H1 (cell line): ENCODE results near the gene ZMAT5. TPM values are rescaled to one million over a fixed set of nuclear protein-coding genes. Genes with fewer than 3 reads are reported as not detected.

Source experiments
- CTCF ChIA-PET: fragments of 300-600 bp; sonication (Branson Sonifier 250); formaldehyde crosslinking; loops from one replicate; lab custom pipeline; 2021; ENCODE audit not compliant: partially characterized antibody; lab: Charles Lee
- POLR2A ChIA-PET: fragments of 300-600 bp; sonication (Branson Sonifier 250); formaldehyde crosslinking; loops from one replicate; lab custom pipeline; 2021; ENCODE audit warnings: inconsistent platforms; ENCODE audit not compliant: partially characterized antibody; lab: Charles Lee
- DNase-seq, 2 experiments: peaks; one replicate each; pipeline versions ENCODE4 v3.0.0 to v3.0.0-alpha.2; 2010 to 2022; ENCODE audit warnings: low spot score in 2 of 2, low read depth in 1 of 2, mixed read lengths in 1 of 2
- FAIRE-seq: peaks from 2 replicates; lab custom pipeline; 2011; peaks lifted over from hg19 to GRCh38; lab: Jason Lieb, UNC
- H2AFZ ChIP-seq: 2 replicates; pipeline ENCODE4 v1.8.1; 2012; ENCODE audit warnings: low read length, inconsistent platforms
- H2AK5ac ChIP-seq: 2 replicates; pipeline ENCODE4 v1.6.1; 2013; ENCODE audit warnings: low read depth, low read length
- H2BK120ac ChIP-seq: replicated peaks from 2 replicates; pipeline ENCODE3; 2013; ENCODE audit warnings: low read depth, low read length, inconsistent platforms
- H2BK12ac ChIP-seq: 2 replicates; pipeline ENCODE4 v1.6.1; 2013; ENCODE audit warnings: low read depth, low read length
- H2BK15ac ChIP-seq: 2 replicates; pipeline ENCODE4 v1.6.1; 2013; ENCODE audit warnings: low read length
- H2BK20ac ChIP-seq: 2 replicates; pipeline ENCODE4 v1.6.1; 2013; ENCODE audit warnings: low read length
- H2BK5ac ChIP-seq: 2 replicates; pipeline ENCODE4 v1.6.1; 2013; ENCODE audit warnings: low read depth, low read length
- H3K14ac ChIP-seq: 2 replicates; pipeline ENCODE4 v1.6.1; 2013; ENCODE audit warnings: inconsistent platforms; ENCODE audit not compliant: insufficient read length
- H3K18ac ChIP-seq: 2 replicates; pipeline ENCODE4 v1.6.1; 2013; ENCODE audit warnings: low read length; ENCODE audit errors: extremely low read depth
- H3K23ac ChIP-seq: 2 replicates; pipeline ENCODE4 v1.6.1; 2013; ENCODE audit warnings: inconsistent platforms; ENCODE audit not compliant: insufficient read length
- H3K23me2 ChIP-seq: 2 replicates; pipeline ENCODE4 v1.6.1; 2013; ENCODE audit warnings: low read depth, low read length
- H3K27ac ChIP-seq: 2 replicates; pipeline ENCODE4 v1.6.1; 2011; ENCODE audit warnings: low read depth, low read length, inconsistent platforms
- H3K27me3 ChIP-seq, 4 experiments: replicated peaks in 1 of 4; 1 replicate in 1 of 4; 2 replicates in 3 of 4; pipeline versions ENCODE4 v1.6.1 to v1.8.1; 2011 to 2013; ENCODE audit warnings: low read length in 3 of 4, mild to moderate bottlenecking in 3 of 4, inconsistent platforms in 2 of 4, mixed read lengths in 2 of 4, moderate library complexity in 1 of 4; ENCODE audit not compliant: control insufficient read depth in 3 of 4, insufficient read depth in 3 of 4; ENCODE audit errors: extremely low read depth in 1 of 4
- H3K36me3 ChIP-seq, 4 experiments: 2 replicates each; pipeline versions ENCODE4 v1.6.1 to v1.8.1; 2011 to 2013; ENCODE audit warnings: mild to moderate bottlenecking in 4 of 4, low read length in 3 of 4, moderate library complexity in 2 of 4, control low read depth in 1 of 4, inconsistent platforms in 1 of 4; ENCODE audit not compliant: insufficient read depth in 4 of 4, control insufficient read depth in 2 of 4
- H3K4ac ChIP-seq: replicated peaks from 2 replicates; pipeline ENCODE3; 2013; ENCODE audit warnings: low read length, low read depth, mixed read lengths, inconsistent platforms; ENCODE audit not compliant: insufficient read length
- H3K4me1 ChIP-seq, 4 experiments: replicated peaks in 1 of 4; 1 replicate in 1 of 4; 2 replicates in 3 of 4; pipeline versions ENCODE4 v1.6.1 to v1.8.1; 2011 to 2013; ENCODE audit warnings: low read length in 3 of 4, inconsistent platforms in 2 of 4, mixed read lengths in 1 of 4; ENCODE audit not compliant: insufficient read depth in 4 of 4, control insufficient read depth in 3 of 4
- H3K4me2 ChIP-seq, 2 experiments: 2 replicates each; pipeline versions ENCODE4 v1.6.1 to v1.8.1; 2011 to 2013; ENCODE audit warnings: low read depth in 2 of 2, low read length in 2 of 2, control low read depth in 1 of 2, inconsistent platforms in 1 of 2, mild to moderate bottlenecking in 1 of 2; ENCODE audit not compliant: insufficient read depth in 1 of 2
- H3K4me3 ChIP-seq, 4 experiments: fragments of 200-600, 300-600 bp in 1 of 4; sonication (generic), shearing (Covaris generic), sonication (Bioruptor Twin) in 1 of 4; 2 replicates each; pipeline versions ENCODE4 v1.5.1 to v1.8.1; 2011 to 2016; ENCODE audit warnings: low read length in 4 of 4, low read depth in 3 of 4, control low read depth in 2 of 4, inconsistent platforms in 2 of 4, mild to moderate bottlenecking in 2 of 4, mixed read lengths in 1 of 4, moderate library complexity in 1 of 4; ENCODE audit not compliant: insufficient read depth in 2 of 4; ENCODE audit errors: extremely low read depth in 1 of 4
- H3K56ac ChIP-seq: replicated peaks from 2 replicates; pipeline ENCODE3; 2013; ENCODE audit warnings: low read depth, mild to moderate bottlenecking, mixed read lengths, low read length, inconsistent platforms; ENCODE audit not compliant: insufficient read length
- H3K79me1 ChIP-seq: 2 replicates; pipeline ENCODE4 v1.6.1; 2013; ENCODE audit warnings: low read depth, low read length, control low read depth
- H3K79me2 ChIP-seq, 2 experiments: 2 replicates each; pipeline versions ENCODE4 v1.6.1 to v1.8.1; 2012 to 2013; ENCODE audit warnings: low read length in 2 of 2, mild to moderate bottlenecking in 2 of 2, inconsistent platforms in 1 of 2; ENCODE audit not compliant: insufficient read depth in 2 of 2, control insufficient read depth in 1 of 2
- H3K9ac ChIP-seq, 4 experiments: replicated peaks in 1 of 4; 1 replicate in 1 of 4; 2 replicates in 3 of 4; pipeline versions ENCODE4 v1.6.1 to v1.8.1; 2011 to 2013; ENCODE audit warnings: low read depth in 3 of 4, low read length in 3 of 4, control low read depth in 2 of 4, mild to moderate bottlenecking in 2 of 4, moderate library complexity in 2 of 4, inconsistent platforms in 1 of 4; ENCODE audit errors: extremely low read depth in 1 of 4
- H3K9me3 ChIP-seq, 2 experiments: 2 replicates each; pipeline versions ENCODE4 v1.6.1 to v1.8.1; 2012 to 2013; ENCODE audit warnings: mild to moderate bottlenecking in 2 of 2, moderate library complexity in 2 of 2, control low read depth in 1 of 2, inconsistent platforms in 1 of 2, low read depth in 1 of 2, low read length in 1 of 2, mixed read lengths in 1 of 2; ENCODE audit not compliant: insufficient read depth in 2 of 2
- H4K20me1 ChIP-seq, 2 experiments: replicated peaks in 1 of 2; 2 replicates each; pipeline versions ENCODE3 to v1.8.1; 2011 to 2013; ENCODE audit warnings: inconsistent platforms in 2 of 2, low read length in 2 of 2, mild to moderate bottlenecking in 1 of 2; ENCODE audit not compliant: insufficient read depth in 2 of 2, control insufficient read depth in 1 of 2
- H4K5ac ChIP-seq: 2 replicates; pipeline ENCODE4 v1.6.1; 2013; ENCODE audit warnings: low read length, low read depth, mixed read lengths, inconsistent platforms; ENCODE audit not compliant: insufficient read length
- H4K8ac ChIP-seq: 2 replicates; pipeline ENCODE4 v1.8.0; 2013; ENCODE audit warnings: mild to moderate bottlenecking, moderate library complexity, low read length, inconsistent platforms; ENCODE audit not compliant: insufficient read depth; ENCODE audit errors: extremely low read depth
- H4K91ac ChIP-seq: replicated peaks from 2 replicates; pipeline ENCODE3; 2013; ENCODE audit warnings: low read length, mixed read lengths, inconsistent platforms; ENCODE audit not compliant: insufficient read length
- CHD2 ChIP-seq: IDR thresholded peaks from 2 replicates; pipeline ENCODE4 v1.6.1; 2012; ENCODE audit warnings: low read length, improper control_type of control experiment
- FOSL1 ChIP-seq: IDR thresholded peaks from 2 replicates; pipeline ENCODE4 v1.6.1; 2011; ENCODE audit warnings: mild to moderate bottlenecking, low read depth, low read length, moderate library complexity; ENCODE audit not compliant: insufficient read depth
- HDAC6 ChIP-seq: IDR thresholded peaks from one replicate; pipeline ENCODE4 v1.7.1; 2012; ENCODE audit warnings: low read depth, mild to moderate bottlenecking, inconsistent platforms, low read length, moderate library complexity
- KDM1A ChIP-seq: fragments of 200-600, 300-600 bp; sonication (generic); IDR thresholded peaks from 2 replicates; pipeline ENCODE4 v1.7.1; 2016; ENCODE audit warnings: mild to moderate bottlenecking, low read length, borderline replicate concordance
- ZNF274 ChIP-seq: IDR thresholded peaks from 2 replicates; pipeline ENCODE4 v1.7.0; 2012; ENCODE audit warnings: low read length, borderline replicate concordance; ENCODE audit errors: extremely low read depth
- WGBS, 2 experiments: shearing (Covaris generic) in 1 of 2; methylation state at CpG; one replicate each; pipeline versions ENCODE4 v1.1.6 to v1.1.7; 2013 to 2015; ENCODE audit warnings: low lambda C conversion rate in 2 of 2, mixed read lengths in 2 of 2, inconsistent platforms in 1 of 2, low coverage in 1 of 2, missing lambda C conversion rate in 1 of 2; ENCODE audit not compliant: insufficient replicate concordance in 2 of 2, insufficient coverage in 1 of 2, insufficient read length in 1 of 2; ENCODE audit errors: extremely low coverage in 1 of 2, missing lambda C conversion rate in 1 of 2; 5-methylcytosine and 5-hydroxymethylcytosine counted together
- polyA plus RNA-seq, 7 experiments: library from polyadenylated mRNA; depleted of rRNA in 3 of 7; stranded (reverse) in 5 of 7; unstranded in 2 of 7; fragments of >200 nt in 5 of 7; fragments of 200-250 nt in 2 of 7; gene quantifications; 1 replicate in 5 of 7; 2 replicates in 1 of 7; 4 replicates in 1 of 7; pipeline versions ENCODE4 v1.2.1 to v1.2.3, GENCODE V29; 2011 to 2013; ENCODE audit warnings: missing spikeins in 2 of 7, mixed read lengths in 2 of 7
- total RNA-seq: library from RNA; stranded (reverse); fragmentation: NEBNext Ultra II Directional; extraction: Animal tissue kit (Norgen Biotek cat#: 25700); gene quantifications from 2 replicates; pipeline ENCODE4 v1.2.1, GENCODE V29; 2021

ZMAT5 gene
- total and polyA plus RNA-seq, 2 of the 8 experiments (the other 6 are each of a cell fraction or from before 2014, with no cell fraction given), result 14.0 to 38.3 TPM

DNA sequence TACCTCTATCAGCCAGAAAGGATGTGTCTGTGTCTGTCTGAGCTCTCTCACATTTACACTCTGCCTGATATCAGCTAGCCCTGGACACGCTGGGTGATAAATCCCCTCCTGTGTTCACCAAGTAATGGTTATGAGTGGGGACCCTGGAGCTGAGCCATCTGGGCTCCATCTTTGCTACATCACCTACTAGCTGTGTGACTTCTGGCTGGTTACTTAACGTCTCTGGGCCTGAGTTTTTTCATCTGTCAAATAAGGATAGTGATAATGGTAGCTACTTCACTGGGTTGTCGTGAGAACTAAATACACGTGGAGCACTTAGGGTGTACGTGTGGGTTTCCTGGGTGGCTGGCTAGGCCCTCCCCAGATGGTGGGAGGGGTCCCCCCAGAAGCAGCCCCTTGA, 23.3 kb upstream of the ZMAT5 start:
- no peaks in the 10 kb centered on the region for H3K79me2 ChIP-seq
- no peak overlapping the region for H4K8ac ChIP-seq
- H3K4me3 ChIP-seq, result no peak overlapping the region
- no peak overlapping the region for H3K14ac ChIP-seq
- DNase-seq, result no peak
- ChIA-PET CTCF (interaction anchor here (0.5 to 2.8 kb wide), 7 partner anchors 18 to 569 kb away, joined by 3 to 9 read pairs (median 3); no protein-coding TSS in a partner anchor), POLR2A (interaction anchor here (1.1 kb wide), 1 partner anchor 17 kb away, joined by 3 read pairs; no protein-coding TSS in a partner anchor)
- TF ChIP-seq KDM1A, result 0 out of 2 replicates have a peak, but pooled peaks have one; percentile 67
- no peak for TF ChIP-seq CHD2
- TF ChIP-seq FOSL1, result no peak
- TF ChIP-seq ZNF274, result no peak
- TF ChIP-seq HDAC6, result no peak
- H3K23ac ChIP-seq, result no peak overlapping the region
- H3K27me3 ChIP-seq, result no peaks in the 10 kb centered on the region
- no peak overlapping the region for H4K91ac ChIP-seq
- no peak overlapping the region for H2BK5ac ChIP-seq
- no peak overlapping the region for H4K5ac ChIP-seq
- H3K9ac ChIP-seq, result 0 out of 7 replicates have a peak overlapping the region, but pooled peaks of 1 of the 4 experiments have one; percentile 21
- H2BK12ac ChIP-seq, result no peak overlapping the region
- H3K56ac ChIP-seq, result no peak overlapping the region
- peaks cover 0 to 32% (median 5%) of the 10 kb centered on the region in 4 experiments; a peak in 5 of 8 replicates for H3K36me3 ChIP-seq
- H3K23me2 ChIP-seq, result no peaks in the 10 kb centered on the region
- H2AFZ ChIP-seq, result no peak overlapping the region
- H3K4me2 ChIP-seq, result no peak overlapping the region
- no peaks in the 10 kb centered on the region for H3K79me1 ChIP-seq
- no peak overlapping the region for H3K27ac ChIP-seq
- no peaks in the 10 kb centered on the region for H3K9me3 ChIP-seq
- no peak for FAIRE-seq
- H2AK5ac ChIP-seq, result no peak overlapping the region
- 91% methylated on average over 5 of the region's 5 CpGs; no CpG with 5 or more reads in 1 of the 2 experiments for WGBS, 2 experiments
- peaks cover 0 to 3% of the 10 kb centered on the region in 2 experiments for H4K20me1 ChIP-seq
- no peaks in the 10 kb centered on the region; a peak in 1 of 7 replicates for H3K4me1 ChIP-seq
- no peak overlapping the region for H3K4ac ChIP-seq
- no peak overlapping the region for H2BK20ac ChIP-seq
- H2BK120ac ChIP-seq, result no peak overlapping the region
- H2BK15ac ChIP-seq, result no peak overlapping the region
- no peak overlapping the region for H3K18ac ChIP-seq
